GM13976 (cell line): ENCODE results near the gene ZNF285.
"Not testable (repeated sequence)": the region's sequence is repeated elsewhere in the genome, so short reads cannot be mapped to it uniquely, and the experiment has no call there.

Experiments used
- DNase-seq: peaks from one replicate; pipeline ENCODE4 v3.0.0; 2012; ENCODE audit warnings: low spot score
- CTCF ChIP-seq: IDR thresholded peaks from 2 replicates; pipeline ENCODE4 v1.5.1; 2012; ENCODE audit warnings: borderline replicate concordance, mild to moderate bottlenecking; ENCODE audit not compliant: insufficient read depth; ENCODE audit errors: extremely low read depth, missing control alignments, control extremely low read depth
- in situ Hi-C: fragments of 300-500 bp; cut with MboI; formaldehyde crosslinking; loops from one replicate; pipeline ENCODE4 v1.12.0; 2022; ENCODE audit warnings: low sequenced_read_pairs, mixed read lengths, inconsistent platforms; ENCODE audit not compliant: unreplicated experiment

Gene ZNF285

DNA sequence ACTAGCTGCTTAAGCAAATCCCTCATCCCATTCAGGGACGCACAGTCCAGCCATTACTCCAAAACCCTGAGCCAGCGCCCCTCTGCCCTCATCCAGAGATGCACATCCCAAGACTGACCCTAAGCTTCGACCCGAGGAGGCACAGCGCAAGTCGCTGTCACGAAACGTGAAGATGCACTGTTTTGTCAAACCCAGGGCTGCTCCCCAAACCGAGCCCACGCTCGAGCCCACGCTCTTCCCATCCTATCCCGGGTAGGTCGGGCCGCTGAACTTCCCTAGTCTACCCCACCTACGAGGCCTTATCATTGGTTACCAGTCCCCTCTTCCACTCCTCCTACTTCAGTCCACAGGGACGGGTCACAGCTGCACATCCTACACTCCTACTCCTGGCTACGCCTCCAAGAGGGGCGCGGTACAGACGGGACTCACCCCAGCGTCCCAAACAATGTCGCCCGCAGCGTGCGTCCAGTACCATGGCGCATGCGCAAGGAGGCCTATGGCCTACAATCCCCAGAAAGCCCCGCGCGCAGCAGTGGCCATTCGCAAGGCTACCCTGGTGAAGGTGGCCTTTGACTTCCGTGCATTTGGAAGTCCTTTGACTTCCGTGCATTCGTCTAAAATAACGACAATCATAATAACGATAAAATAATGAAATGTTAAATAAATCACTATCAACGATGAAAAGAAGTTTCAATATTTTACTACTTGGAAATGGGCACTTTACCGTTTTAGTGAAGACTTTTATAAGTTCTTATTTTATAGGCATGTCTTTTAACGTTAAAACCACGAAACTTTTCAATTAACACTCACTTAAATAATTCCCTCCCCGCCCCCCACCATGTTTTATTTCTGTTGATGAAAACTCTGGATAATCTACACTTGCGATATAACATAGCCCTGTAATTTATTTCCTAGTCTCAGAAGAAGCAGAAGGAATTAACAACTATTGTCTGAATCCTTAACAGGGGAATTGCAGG is at the start of gene ZNF285:
Gene ZNF285 (minus strand): TSS at position 470 of the 977 bp plus-strand sequence. CDS start 4,395 bp downstream, outside the sequence.
- no peak for TF ChIP-seq CTCF
- in situ Hi-C loops, result no loop called here
- DNase-seq, result peak; percentile 78

GRCh38 chr19:44447916-44448674 is 46.7 kb upstream of the ZNF285 start, which contains the start of gene ZNF229:
Gene ZNF229, minus strand, starts transcription at chr19:44448472. Its CDS starts 5,625 bp downstream, at chr19:44442847.
- peak; percentile 51 for DNase-seq
- in situ Hi-C loops, result no loop called here
- TF ChIP-seq CTCF, result no peak

DNA sequence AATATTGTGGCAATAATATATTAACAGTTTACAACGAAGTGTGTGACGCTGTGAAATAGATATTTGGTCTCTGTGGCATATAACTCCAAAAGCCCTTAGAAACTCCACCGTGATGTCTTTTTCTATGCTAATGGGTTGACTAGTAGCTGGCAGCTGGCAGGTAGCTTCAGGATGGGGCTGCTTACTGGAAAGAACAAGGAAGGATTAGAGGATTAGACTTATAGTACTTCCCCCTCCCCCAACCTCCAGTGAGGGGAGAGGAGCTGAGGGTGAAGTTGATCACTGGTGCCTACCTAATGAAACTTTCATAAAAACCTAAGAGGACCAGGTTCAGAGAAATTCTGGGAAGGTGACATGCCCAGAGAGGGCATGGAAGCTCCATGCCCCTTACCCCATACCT is 37.0 kb upstream of the ZNF285 start:
- in situ Hi-C loops, result no loop called here
- no peak for DNase-seq

GRCh38 chr19:44435441-44435840 is 34.0 kb upstream of the ZNF285 start:
- no peak for DNase-seq
- in situ Hi-C loops, result no loop called here
- no peak for TF ChIP-seq CTCF

More for the DNA sequence above, 37.0 kb upstream of the ZNF285 start:
- no peak for TF ChIP-seq CTCF

GRCh38 chr19:44430956-44431355 is 29.5 kb upstream of the ZNF285 start:
- no peak for DNase-seq
- in situ Hi-C loops, result no loop called here
- no peak for TF ChIP-seq CTCF

- DNase-seq, in situ Hi-C loops: not testable (repeated sequence)
Observed at GRCh38 chr19:44415553-44415952, 14.1 kb upstream of the ZNF285 start.

DNA sequence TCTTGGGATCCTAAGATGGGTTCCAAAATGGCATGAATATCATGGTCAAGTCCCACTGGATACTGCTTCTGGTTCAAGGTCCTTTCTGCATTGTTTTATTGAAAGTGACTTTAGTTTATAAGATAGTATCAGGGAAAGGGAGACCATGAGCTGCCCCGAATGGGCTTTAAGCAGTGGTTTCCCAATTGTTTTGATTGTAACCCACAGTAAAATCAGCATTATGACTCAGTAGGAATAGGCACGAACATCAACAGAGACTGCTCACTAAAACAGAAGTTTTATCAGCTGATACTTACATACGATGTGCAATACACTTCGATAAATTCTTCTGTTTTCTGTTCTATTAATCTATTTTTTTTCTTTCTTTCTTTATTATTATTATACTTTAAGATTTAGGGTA is 12.1 kb downstream of the ZNF285 start:
- in situ Hi-C loops, DNase-seq: not testable (repeated sequence)
